ENCODE results near the gene PRKCG. TPM values are rescaled to one million over a fixed set of nuclear protein-coding genes. Genes with fewer than 3 reads are reported as not detected.

PRKCG gene
- total RNA-seq, 2 donors from 2014 or later: not detected

DNA sequence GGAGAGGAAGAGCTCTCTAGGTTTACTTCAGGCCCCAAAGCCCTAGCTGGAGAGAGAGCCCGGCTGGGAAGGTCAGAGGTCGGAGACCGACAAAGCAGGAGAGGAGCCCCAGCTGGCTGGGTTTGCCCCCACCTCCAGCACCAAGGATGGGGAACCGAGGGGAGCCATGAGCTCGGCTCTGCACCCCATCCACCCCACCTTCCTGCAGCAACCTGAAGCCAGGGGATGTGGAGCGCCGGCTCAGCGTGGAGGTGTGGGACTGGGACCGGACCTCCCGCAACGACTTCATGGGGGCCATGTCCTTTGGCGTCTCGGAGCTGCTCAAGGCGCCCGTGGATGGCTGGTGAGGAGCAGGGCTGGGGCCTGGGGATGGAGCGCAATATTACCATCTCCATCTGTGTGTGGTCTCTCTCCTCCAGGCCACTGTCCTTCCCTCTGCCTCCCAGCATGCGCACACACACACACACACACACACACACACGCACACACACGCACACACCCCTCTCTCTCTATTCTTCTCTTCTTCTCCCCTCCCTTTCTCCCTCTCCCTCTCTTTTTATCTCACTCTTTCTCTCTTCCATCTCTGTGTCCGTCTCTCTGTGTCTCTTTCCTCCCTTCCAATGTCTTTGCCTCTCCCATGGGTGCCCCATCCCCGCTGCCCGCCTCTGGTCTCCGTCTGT is 10.4 kb downstream of the PRKCG start:
- no peak for DNase-seq (ENCODE audit: low spot score)
- no peaks in the 10 kb centered on the region for H3K27me3 ChIP-seq
- no peak overlapping the region for H3K4me3 ChIP-seq
- no peaks in the 10 kb centered on the region for H3K9me3 ChIP-seq
- H3K36me3 ChIP-seq: no peaks in the 10 kb centered on the region
- TF ChIP-seq, protein P1, sequence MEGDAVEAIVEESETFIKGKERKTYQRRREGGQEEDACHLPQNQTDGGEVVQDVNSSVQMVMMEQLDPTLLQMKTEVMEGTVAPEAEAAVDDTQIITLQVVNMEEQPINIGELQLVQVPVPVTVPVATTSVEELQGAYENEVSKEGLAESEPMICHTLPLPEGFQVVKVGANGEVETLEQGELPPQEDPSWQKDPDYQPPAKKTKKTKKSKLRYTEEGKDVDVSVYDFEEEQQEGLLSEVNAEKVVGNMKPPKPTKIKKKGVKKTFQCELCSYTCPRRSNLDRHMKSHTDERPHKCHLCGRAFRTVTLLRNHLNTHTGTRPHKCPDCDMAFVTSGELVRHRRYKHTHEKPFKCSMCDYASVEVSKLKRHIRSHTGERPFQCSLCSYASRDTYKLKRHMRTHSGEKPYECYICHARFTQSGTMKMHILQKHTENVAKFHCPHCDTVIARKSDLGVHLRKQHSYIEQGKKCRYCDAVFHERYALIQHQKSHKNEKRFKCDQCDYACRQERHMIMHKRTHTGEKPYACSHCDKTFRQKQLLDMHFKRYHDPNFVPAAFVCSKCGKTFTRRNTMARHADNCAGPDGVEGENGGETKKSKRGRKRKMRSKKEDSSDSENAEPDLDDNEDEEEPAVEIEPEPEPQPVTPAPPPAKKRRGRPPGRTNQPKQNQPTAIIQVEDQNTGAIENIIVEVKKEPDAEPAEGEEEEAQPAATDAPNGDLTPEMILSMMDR (IDR thresholded peaks at IDR 0.05): no peak
- H3K4me1 ChIP-seq: peaks cover 0 to 6% of the 10 kb centered on the region in 2 donors
- H3K27ac ChIP-seq: no peak overlapping the region

DNA sequence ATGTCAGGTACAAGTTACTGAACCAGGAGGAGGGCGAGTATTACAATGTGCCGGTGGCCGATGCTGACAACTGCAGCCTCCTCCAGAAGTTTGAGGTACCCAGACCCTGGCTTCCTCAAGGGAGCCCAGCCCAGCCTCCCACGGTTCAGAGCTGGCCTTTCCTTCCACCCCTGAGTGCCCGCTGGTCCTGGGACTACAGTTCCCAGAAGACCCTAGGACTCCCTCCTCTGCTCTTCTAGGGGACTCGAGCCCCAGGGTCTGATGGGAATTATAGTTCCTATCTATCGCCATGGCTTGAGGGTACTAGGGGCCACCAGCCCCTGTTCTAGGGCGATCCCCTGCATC is 11.0 kb downstream of the PRKCG start:
- no peaks in the 10 kb centered on the region for H3K9me3 ChIP-seq
- no peak for DNase-seq (ENCODE audit: low spot score)
- TF ChIP-seq, protein P1 (IDR thresholded peaks at IDR 0.05): no peak

DNA sequence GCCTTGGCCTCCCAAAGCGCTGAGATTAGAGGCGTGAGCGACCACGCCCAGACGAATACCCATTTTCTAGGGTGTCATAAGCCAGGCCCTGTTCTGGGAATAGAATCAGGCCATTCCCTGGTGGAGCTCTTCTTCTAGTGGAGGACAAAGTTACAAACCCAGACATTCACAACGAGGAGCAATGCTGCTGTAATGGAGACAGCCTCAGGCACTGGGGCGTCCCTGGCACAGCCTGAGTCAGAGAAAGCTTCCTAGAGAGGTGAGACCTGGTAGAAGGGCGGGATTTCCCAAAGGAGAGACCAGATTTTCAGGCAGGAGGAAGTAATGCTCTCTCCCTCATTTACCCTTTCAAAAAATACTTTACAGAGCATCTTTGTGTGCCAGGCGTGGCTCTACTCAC is 12.7 kb downstream of the PRKCG start:
- peaks cover 0 to 10% of the 10 kb centered on the region in 2 donors for H3K27me3 ChIP-seq

More for the DNA sequence above, 11.0 kb downstream of the PRKCG start:
- no peak overlapping the region for H3K27ac ChIP-seq
- peaks cover 0 to 6% of the 10 kb centered on the region in 2 donors for H3K4me1 ChIP-seq
- no peaks in the 10 kb centered on the region for H3K36me3 ChIP-seq
- H3K27me3 ChIP-seq: no peaks in the 10 kb centered on the region
- no peak overlapping the region for H3K4me3 ChIP-seq

DNA sequence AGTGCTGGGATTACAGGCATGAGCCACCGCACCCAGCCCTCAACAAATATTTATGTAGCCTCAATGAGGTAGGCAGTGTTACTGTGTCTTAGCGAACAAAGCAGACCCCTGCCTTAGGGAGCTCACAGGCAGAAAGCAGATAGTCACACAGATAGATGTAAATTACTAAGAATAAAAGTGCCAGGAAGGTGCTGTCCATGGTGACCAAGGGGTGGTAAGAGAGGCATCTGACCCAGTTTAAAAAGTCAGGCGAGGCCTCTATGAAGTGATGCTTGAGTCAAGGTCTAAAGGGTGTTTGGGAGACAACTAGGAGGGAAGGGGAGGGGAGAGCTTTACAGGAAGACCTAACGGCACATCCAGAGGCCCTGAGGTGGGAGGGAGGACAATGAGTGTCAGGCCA is 14.7 kb downstream of the PRKCG start:
- H3K36me3 ChIP-seq: no peaks in the 10 kb centered on the region
- no peaks in the 10 kb centered on the region for H3K9me3 ChIP-seq
- H3K4me3 ChIP-seq: no peak overlapping the region
- H3K27me3 ChIP-seq: peaks cover 0 to 10% of the 10 kb centered on the region in 2 donors
- H3K27ac ChIP-seq: no peak overlapping the region
- TF ChIP-seq, protein P1 (IDR thresholded peaks at IDR 0.05): no peak
- H3K4me1 ChIP-seq: no peaks in the 10 kb centered on the region
- no peak for DNase-seq (ENCODE audit: low spot score)

More for the DNA sequence above, 12.7 kb downstream of the PRKCG start:
- Histone ChIP-seq H3K9me3 (no peaks in the 10 kb centered on the region), H3K4me3 (no peak overlapping the region), H3K36me3 (no peaks in the 10 kb centered on the region), H3K4me1 (peaks cover 0 to 4% of the 10 kb centered on the region in 2 donors), H3K27ac (no peak overlapping the region)
- TF ChIP-seq, protein P1 (IDR thresholded peaks at IDR 0.05): no peak
- no peak for DNase-seq (ENCODE audit: low spot score)

- TF ChIP-seq, protein P1 (IDR thresholded peaks at IDR 0.05): no peak
- no peak overlapping the region for H3K4me3 ChIP-seq
- peaks cover 0 to 10% of the 10 kb centered on the region in 2 donors for H3K27me3 ChIP-seq
- H3K36me3 ChIP-seq: no peaks in the 10 kb centered on the region
- no peaks in the 10 kb centered on the region for H3K9me3 ChIP-seq
- no peak overlapping the region for H3K27ac ChIP-seq
- no peaks in the 10 kb centered on the region for H3K4me1 ChIP-seq
- no peak for DNase-seq (ENCODE audit: low spot score)
Observed at GRCh38 chr19:53897459-53897858, 15.5 kb downstream of the PRKCG start.

- Histone ChIP-seq H3K27me3 (peaks cover 0 to 10% of the 10 kb centered on the region in 2 donors), H3K9me3 (no peaks in the 10 kb centered on the region), H3K4me3 (no peak overlapping the region), H3K27ac (no peak overlapping the region), H3K36me3 (no peaks in the 10 kb centered on the region), H3K4me1 (no peaks in the 10 kb centered on the region)
- DNase-seq (ENCODE audit: low spot score): no peak
- TF ChIP-seq, protein P1 (IDR thresholded peaks at IDR 0.05): no peak
Observed at GRCh38 chr19:53898166-53898565, 16.2 kb downstream of the PRKCG start.

Measured in right atrium auricular region (tissue), 2 donors.